ENCODE data around the gene ARPP19.
"Not testable (repeated sequence)": the region's sequence is repeated elsewhere in the genome, so short reads cannot be mapped to it uniquely, and the experiment has no call there.

The ARPP19 gene

GRCh38 chr15:52568601-52569585, at the start of gene ARPP19:
TSS of gene ARPP19 (minus strand) at chr15:52569030. CDS start at chr15:52568892, 138 bp downstream.
- DNase-seq (ENCODE audit: low read depth in 2 of 2, low spot score in 1 of 2) = peak; percentile 45 to 52

GRCh38 chr15:52617026-52617425, 48.2 kb upstream of the ARPP19 start:
- DNase-seq (ENCODE audit: low read depth in 2 of 2, low spot score in 1 of 2) = no peak

- DNase-seq (ENCODE audit: low read depth in 2 of 2, low spot score in 1 of 2) = no peak
These were observed 46.5 kb upstream of the ARPP19 start for GRCh38 chr15:52615302-52615701.

GRCh38 chr15:52609593-52609992, 40.8 kb upstream of the ARPP19 start:
- no peak for DNase-seq (ENCODE audit: low read depth in 2 of 2, low spot score in 1 of 2)

- no peak for DNase-seq (ENCODE audit: low read depth in 2 of 2, low spot score in 1 of 2)
These were observed 15.6 kb upstream of the ARPP19 start for GRCh38 chr15:52584414-52584813.

GRCh38 chr15:52579852-52580251, 11.0 kb upstream of the ARPP19 start:
- no peak for DNase-seq (ENCODE audit: low read depth in 2 of 2, low spot score in 1 of 2)

- DNase-seq (ENCODE audit: low read depth in 2 of 2, low spot score in 1 of 2) = no peak
These were observed 7.9 kb upstream of the ARPP19 start for GRCh38 chr15:52576692-52577091.

GRCh38 chr15:52575573-52575972, 6.7 kb upstream of the ARPP19 start:
- DNase-seq (ENCODE audit: low read depth in 2 of 2, low spot score in 1 of 2) = not testable (repeated sequence)

- DNase-seq (ENCODE audit: low read depth in 2 of 2, low spot score in 1 of 2) = no peak
These were observed 6.2 kb upstream of the ARPP19 start for GRCh38 chr15:52575072-52575471.

GRCh38 chr15:52574623-52575022, 5.8 kb upstream of the ARPP19 start:
- not testable (repeated sequence) for DNase-seq (ENCODE audit: low read depth in 2 of 2, low spot score in 1 of 2)

GRCh38 chr15:52567871-52568600, 794 bp downstream of the ARPP19 start:
- no peak for DNase-seq (ENCODE audit: low read depth in 2 of 2, low spot score in 1 of 2)

- no peak for DNase-seq (ENCODE audit: low read depth in 2 of 2, low spot score in 1 of 2)
These were observed 1.9 kb downstream of the ARPP19 start for GRCh38 chr15:52566889-52567288.

- DNase-seq (ENCODE audit: low read depth in 2 of 2, low spot score in 1 of 2) = not testable (repeated sequence)
These were observed 3.1 kb downstream of the ARPP19 start for GRCh38 chr15:52565417-52566358.

GRCh38 chr15:52563501-52564060, 5.2 kb downstream of the ARPP19 start:
- no peak for DNase-seq (ENCODE audit: low read depth in 2 of 2, low spot score in 1 of 2)

- no peak for DNase-seq (ENCODE audit: low read depth in 2 of 2, low spot score in 1 of 2)
These were observed 9.3 kb downstream of the ARPP19 start for GRCh38 chr15:52559575-52559974.

- DNase-seq (ENCODE audit: low read depth in 2 of 2, low spot score in 1 of 2) = no peak
These were observed 9.8 kb downstream of the ARPP19 start for GRCh38 chr15:52559022-52559421.

- no peak for DNase-seq (ENCODE audit: low read depth in 2 of 2, low spot score in 1 of 2)
These were observed 10.6 kb downstream of the ARPP19 start for GRCh38 chr15:52558196-52558595.

GRCh38 chr15:52557274-52557641, 11.6 kb downstream of the ARPP19 start:
- DNase-seq (ENCODE audit: low read depth in 2 of 2, low spot score in 1 of 2) = no peak

GRCh38 chr15:52556524-52557273, 12.1 kb downstream of the ARPP19 start:
- DNase-seq (ENCODE audit: low read depth in 2 of 2, low spot score in 1 of 2) = no peak

GRCh38 chr15:52552303-52552702, 16.5 kb downstream of the ARPP19 start:
- no peak for DNase-seq (ENCODE audit: low read depth in 2 of 2, low spot score in 1 of 2)
